Stimulated activated CD8-positive, alpha-beta memory T cell treated with anti-CD3 and anti-CD28 coated beads, Interleukin-4, amount 100 ng/mL, for 4 hours (primary cell): ENCODE results near the gene FER.
"Not testable (repeated sequence)": the region's sequence is repeated elsewhere in the genome, so short reads cannot be mapped to it uniquely, and the experiment has no call there.

Source experiments
- DNase-seq, 2 donors: peaks; one replicate each; pipeline ENCODE4 v3.0.0-alpha.2; 2020; ENCODE audit warnings: low read depth in 2 of 2, low spot score in 1 of 2

FER gene

DNA sequence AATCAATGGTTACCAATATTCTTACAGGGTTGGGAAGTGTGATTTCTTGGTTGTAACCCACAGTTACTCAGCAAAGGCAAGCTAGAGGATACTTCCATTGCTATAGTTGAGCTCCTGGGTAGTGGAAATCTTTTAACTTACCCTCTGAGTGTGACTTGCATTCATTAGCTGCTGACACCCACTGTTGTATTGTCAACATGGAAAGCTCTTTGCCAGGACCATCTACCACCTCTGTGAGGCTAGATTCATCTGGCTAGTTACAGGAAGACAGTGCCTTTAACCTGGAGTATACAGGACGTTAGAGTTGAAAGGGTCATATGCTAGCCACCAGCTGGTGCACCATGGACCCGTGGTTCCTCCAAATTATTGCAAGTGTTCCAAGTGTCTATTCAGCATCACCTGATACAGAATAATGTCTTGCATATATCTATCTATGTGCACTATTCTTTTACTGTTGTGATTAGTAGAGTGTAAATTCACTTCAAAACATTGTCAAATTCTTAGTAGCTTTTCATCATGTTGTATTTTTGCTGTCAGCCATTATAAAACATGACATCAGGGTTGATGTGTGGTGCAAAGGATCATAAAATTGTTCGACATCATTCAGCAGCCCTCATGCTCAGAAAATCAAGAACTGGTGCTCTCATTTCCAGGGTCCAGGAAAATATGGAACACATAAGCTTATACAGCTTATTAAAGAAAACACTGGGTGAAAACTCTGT lies 423.1 kb downstream of the FER start:
- no peak for DNase-seq

DNA sequence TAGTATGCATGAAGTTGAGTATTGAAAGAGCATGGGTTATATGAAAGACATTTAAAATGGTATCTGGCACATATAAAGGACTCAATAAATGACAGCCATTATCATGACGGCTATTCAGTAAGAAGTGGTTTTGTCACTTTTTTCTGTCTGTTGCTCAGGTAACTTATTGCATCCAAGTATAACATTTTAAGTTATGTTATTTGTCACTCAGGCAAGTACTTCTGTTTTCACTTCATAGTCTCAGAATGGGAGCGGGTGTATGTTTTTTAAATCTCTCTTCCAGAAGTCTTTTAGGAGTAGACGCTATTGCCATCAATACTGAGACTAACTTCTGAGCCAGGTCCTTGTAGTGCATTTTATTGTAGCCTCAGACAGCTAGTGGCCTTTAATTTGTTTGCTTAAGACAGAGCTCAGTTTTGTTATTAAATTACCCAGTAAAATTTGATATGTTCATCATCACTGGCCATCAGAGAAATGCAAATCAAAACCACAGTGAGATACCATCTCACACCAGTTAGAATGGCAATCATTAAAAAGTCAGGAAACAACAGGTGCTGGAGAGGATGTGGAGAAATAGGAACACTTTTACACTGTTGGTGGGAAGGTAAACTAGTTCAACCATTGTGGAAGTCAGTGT lies 423.9 kb downstream of the FER start:
- not testable (repeated sequence) for DNase-seq

DNA sequence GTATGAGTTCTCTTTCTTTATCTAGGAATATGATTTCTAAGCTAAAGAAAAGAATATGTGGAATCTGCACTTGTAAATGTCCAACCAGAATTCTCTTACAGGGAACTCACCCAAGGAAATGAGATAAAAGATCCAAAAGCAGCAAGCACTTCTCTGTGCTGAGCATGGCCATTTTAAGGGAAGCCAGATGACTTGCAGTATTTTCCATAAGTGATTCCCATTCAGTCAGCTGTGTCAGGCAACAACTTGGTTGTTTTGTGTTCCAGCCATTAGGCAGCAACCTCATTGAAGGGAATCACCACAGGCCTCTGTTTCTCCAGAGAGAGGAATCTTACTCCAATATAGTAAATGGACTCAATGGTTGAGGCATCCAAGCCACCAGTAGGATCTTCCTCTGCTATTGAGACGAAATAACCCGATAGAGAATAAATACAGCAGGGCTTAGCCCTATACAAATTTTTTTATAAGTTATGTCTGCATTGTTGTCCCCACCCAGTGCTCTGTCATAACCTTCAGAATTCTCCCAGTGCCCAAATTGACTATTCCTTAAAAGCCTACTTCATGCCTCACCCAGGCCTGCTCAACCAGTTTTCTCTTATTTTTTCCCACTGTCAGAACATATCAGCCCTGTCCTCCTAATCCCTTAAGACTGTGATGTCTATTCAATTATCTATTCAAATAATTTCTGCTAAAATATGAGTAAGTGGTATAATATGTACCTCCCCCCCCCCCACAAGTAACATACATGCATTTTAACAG lies 425.5 kb downstream of the FER start:
- DNase-seq = no peak

DNA sequence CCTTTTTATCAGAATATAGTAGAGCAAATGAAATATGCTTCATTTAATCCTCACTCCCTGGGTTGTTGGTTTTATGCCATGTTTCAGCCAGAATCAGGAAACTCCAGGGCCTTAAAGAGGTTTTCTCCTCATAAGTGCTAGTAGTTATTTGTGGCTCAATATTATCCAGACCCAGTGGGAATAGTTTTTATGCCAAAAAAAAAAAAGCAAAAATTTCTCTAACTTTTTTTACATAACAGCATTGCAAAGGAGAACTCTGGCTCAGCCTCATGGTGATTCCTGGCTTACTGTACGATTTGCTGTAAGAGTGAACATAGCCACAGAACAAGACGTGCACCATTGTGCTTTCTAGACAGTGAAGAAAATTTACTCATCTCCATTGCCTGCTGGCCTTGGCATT lies 429.5 kb downstream of the FER start:
- no peak for DNase-seq

DNA sequence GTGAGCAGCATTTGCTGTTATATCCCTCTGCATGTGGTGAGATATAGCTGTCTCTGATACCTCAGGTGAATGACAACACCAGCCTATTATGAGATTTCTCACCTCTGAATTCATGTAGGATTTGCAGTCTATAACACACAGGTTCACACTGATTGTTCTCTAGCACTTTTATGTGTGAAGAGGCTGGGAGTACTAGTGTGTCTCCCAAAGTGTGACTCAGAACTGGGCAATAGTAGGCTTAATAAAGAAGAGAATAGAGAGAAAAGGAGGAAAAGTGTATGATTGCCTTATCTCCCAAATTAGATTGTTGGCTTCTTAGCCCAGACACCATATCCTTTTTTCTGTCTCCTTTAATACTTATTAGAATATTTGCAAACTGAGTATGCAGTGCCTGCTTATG lies 430.1 kb downstream of the FER start:
- DNase-seq = no peak

DNA sequence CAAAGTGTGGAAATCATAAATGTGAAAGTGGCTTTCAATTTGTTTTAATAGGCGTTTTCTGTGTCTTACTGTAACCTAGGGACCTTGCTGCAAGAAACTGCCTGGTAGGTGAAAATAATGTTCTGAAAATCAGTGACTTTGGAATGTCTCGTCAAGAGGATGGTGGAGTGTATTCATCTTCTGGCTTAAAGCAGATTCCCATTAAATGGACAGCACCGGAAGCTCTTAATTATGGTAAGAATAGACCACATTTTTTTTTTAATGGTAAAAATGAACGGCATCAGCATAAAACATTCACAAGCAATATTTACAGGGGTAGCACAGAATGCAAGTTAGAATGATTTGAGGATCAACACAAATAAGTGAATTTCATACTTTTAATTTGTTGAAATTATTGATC lies 433.0 kb downstream of the FER start:
- no peak for DNase-seq

DNA sequence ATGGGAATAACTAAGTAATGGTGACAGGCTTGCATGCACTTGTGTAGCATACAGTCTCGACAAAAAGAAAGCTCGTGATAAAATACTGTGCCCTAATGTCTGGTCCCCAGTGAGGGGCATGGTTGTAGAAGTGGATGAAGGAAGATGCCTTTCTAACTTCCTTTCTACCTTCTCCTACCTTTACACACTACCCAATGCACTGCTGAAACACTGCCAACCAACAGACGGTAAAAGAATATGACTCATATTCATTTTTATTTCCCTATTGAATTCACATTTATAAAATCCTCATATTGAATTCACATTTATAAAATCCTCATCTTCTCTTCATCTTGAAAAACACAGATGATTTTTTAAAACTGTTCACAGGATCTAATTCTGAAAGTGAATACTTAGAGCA lies 439.1 kb downstream of the FER start:
- DNase-seq = no peak

DNA sequence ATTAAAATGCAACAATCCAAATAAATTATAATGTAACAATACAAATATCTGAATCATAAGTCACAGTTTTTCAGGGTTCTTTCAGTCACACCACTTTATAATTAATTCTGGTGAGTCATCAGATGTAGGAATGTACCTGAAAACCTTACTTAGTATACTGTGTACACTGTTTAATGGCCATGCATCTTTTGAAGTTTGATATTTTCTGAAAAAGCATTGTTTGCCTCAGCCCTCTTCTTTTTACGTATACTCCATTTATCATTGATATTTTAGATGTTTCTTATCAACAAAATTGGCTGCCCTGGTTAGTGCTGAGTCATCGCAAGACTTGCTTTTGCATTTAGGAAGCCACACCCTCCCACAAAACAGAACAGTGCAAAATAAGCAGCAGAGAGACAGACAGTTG lies 443.5 kb downstream of the FER start:
- no peak for DNase-seq

DNA sequence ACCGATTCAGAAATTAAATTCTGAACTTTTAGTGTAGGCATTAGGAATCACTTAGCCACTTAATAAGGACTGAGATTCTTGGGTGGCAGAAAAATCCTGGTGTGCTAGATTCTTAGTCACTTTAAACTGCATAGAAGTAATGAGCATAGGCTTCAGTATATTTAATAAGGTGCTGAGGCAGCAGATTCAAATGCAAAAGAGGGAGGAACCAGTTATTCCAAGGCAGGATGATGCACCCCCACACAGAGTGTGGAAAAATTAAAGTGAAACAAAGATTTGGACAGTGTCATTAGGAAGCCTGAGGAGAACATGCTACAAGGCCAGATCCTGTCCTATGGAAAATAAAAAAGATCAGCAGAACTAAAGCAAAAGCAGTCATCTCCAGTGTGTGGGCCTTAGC lies 444.3 kb downstream of the FER start:
- DNase-seq = no peak

DNA sequence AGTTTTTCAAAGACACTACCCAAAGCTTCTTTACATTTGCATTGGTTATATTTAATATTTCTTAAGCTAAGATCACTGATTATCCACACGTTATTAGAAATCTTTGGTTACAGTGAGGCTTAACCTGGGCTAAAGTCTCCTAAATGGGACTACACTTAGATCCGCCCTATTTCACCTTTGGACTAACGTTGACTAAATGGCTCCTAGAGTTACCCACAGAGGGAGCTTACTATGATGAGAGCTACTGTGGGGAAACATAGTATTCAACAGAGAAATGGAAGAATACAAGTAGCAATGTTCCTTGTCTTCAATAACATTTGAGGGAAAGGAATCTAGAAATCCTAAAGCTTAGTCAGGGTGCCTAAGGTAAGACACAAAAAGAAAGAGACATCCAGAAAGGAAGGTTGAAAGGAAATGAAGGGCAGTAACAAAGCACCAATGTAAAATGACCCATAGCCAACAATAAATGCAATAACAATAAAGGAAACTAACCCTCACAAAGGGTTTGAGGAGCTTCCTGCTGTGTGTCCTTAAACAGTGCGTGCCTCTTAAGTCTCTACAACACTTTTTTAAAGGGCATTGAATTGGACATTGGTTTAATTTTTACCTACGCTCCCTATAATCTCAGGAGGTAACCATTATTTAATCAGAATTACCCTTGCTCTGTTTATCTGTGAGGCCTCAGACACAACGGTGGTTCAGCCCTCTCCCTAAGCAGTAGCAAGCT lies 445.0 kb downstream of the FER start:
- DNase-seq = no peak

DNA sequence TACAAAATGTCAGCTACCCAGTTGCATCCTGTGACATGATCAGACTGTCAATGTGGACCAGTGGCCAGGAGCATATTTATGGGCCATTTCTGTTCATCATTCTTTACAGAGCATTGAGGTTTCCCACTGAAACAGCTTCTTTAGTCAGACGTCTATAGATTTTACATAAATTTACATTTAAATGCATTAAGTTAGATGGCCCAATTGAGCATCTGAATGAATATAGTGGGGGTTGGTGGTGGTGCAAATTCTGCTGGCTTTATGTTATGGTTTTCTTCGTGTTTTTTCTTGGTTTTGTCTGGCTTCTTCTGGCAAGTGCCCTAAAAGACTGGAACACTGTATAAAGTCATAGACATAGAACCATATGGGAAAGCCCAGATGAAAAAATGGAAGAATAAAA lies 448.0 kb downstream of the FER start:
- DNase-seq = no peak

DNA sequence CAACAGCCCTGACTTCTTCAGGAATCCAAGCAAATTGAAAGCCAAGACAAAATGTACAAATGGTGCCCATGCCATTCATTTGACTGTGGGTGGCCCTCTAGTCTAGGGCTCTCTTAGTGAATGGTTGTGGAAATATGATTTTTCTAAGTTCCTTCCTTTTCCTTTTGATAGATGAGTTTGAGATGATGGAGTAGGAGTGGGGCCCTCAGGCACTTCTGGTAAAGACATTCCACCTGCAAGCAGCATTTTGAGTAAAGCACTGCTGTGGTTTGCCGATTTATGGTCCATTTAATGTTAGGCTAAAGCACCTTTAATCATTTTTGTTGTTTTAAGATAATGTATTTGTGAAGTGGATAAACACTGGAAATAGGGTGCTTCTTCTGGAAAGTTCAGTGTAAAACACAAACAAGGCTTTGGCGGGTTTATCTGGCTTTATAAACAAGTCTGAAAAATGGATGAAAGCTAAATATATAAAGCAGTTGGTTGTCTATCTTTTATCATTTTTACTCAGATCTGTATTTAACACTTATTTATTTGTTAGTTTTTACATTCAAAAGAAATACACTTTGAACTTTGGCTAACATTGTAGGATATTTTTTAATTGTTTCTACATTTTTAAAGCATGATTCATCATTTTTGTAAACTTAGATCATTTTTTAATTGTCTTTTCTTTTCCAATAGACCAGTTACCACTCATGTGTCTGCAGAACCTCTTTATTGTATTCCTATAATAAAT lies 448.6 kb downstream of the FER start:
- no peak for DNase-seq

DNA sequence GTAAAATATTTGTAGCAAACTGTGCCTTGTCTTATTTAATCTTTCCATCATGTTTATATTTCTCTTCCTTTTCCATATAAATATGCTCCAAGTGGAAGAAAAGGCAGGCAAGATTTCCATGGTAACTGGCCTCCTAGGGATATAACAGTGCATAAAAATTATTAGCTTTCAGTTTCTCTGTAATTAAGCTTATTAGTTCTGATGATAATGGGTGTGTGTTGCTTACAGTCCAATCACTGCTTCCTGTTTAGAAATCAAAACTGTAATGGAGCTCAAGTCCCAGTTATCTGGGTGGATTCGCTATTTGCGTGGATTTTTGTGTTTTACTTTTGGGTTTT lies 449.1 kb downstream of the FER start:
- no peak for DNase-seq

DNA sequence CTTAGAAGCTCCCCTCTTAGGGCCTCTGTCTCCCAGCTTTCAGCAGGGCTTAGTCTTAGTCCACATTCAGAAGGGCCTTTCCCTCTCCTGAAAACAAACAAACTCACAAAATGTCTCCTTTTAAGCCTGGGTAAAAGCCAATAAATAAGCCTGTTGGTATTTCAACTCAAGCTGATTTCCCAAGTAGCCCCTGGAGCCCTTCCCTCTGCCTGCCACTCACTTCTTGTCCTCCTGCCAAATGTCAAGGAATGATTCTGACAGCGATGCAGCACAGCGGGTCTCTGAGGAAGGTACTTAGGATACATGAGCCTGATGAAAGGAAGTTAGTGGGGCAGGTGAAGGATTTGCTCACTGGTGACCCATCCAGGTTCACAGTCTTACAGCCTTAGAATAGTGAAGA lies 451.6 kb downstream of the FER start:
- DNase-seq = no peak

DNA sequence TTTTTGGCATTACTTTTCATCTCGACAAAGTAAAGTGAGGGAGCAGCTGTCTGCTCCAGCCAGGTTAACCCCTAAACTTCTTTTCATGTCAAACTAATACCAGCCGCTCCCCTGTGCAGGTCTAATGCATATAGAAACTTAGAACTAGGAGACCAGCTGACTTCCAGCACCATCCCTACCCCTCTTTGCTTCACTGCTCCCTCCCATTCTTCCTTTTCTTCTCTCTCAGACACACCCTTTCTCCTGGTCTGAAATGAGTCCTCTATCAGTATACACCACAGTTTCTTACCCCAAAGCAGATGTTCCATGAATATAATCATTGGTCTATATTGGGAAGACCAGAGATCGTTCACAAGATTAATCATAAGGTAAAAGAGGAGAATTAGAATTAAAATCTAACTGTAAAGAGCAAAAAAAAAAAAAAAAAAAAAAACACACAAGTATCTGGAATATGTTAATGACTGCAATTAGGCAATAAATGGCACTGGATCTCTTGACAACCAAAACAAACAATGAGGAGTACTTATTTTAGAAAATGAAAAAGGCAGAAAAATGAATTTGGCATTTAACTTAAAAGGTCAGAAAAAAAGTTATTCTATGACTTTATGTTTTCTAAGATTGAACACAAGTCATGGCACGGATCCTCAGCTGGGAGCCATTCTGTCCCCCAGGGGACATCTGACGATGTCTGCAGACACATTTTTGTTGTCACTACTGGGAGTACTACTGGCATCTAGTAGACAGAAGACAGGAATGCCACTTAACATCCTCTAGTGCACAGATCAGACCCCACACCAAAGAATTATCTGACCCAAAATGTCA lies 452.3 kb downstream of the FER start:
- no peak for DNase-seq

DNA sequence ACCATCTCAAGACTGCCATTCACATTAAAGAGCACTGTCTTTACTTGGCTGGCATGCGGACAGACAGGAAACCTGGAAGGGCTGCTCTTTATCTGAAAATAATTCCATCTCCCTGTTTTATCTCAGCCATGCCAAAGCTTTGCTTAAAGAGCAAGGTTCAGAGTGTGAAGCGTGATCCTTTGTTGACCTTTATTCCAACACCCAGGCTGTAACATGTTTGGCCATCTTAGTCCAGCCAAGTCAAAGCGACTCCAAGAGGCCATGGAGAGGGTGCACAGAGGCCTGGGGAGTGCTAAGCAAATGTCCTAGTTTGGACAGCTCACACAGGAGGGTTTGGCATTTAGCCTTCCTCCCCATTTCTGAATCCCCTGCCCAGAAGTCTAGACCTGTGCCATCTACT lies 467.3 kb downstream of the FER start:
- DNase-seq = no peak

DNA sequence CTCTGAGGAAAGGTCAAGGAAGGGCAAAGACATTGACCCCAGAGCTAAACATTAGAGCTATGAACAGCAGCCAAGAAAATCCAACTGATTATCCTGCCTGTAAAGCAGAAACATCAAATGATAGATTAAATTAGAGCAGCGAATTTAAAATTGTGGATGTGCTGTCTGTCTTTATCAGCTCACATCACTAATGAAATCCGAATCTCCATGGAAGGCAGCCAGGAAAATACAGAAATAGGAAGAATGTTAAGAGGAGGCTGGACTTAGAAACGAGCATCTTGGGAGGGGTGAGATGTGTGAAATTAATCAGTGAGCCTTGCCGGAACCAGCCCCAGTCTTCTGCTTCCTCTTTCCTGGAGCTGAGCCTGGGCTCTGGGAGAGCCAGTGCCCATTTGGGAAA lies 471.1 kb downstream of the FER start:
- DNase-seq = no peak

DNA sequence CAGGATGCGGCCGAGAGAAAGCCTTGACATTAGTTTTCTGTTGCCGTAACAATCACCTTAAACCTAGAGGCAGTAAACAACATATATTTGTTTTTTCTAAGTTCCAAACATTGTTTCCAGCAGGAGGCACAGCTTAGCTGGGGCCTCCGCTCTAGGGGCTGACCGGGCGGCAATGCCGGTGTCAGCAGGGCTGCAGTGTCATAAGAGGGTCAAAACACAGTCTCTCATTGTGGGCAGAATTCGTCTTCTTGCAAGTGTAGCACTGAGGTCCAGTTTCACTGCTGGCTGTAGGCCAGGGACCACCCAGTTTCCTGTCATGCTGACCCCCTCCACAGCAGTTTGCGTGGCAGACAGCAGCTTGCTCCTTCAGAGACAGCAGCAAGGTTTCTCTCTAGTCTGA lies 475.8 kb downstream of the FER start:
- no peak for DNase-seq

DNA sequence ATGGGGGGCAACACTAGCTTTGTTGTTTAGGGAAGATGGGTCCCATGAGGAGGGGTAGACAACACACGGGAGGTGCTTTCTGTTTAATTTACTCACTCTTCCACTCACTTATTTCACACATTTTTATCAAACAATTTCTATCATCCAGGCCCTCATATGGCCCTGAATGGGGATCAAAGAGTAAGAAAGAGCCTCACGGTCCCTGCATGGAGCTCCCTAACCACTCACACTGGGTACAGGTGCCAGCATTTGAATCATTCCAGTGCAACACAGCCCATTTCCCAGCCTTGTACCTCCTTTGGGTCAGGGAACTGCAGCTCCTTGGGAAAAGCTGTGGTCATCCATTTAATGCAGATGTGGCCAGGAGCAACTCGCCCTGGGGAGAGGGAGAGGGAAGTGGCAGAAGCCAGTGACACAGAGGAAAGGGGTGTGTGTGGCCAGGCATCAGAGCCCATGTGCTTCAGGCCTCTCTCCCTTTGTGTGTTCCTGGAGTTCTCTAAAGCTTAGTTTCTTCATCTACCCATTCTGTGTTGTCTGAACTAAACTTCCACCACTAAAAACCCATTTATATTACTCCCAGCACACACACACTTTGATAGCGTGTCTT lies 476.7 kb downstream of the FER start:
- DNase-seq = no peak
